GM12801 (cell line): ENCODE measurements around the gene HLA-DRB5.

Source experiments
- CTCF ChIP-seq: IDR thresholded peaks from one replicate; pipeline ENCODE4 v1.5.1; 2011; ENCODE audit warnings: control low read depth; ENCODE audit not compliant: insufficient read length; ENCODE audit errors: extremely low read depth

Gene HLA-DRB5

GRCh38 chr6:32529697-32530430 lies at the start of gene HLA-DRB5:
Gene HLA-DRB5 (minus strand): TSS chr6:32530287. CDS start chr6:32530224, 63 bp downstream.
- TF ChIP-seq CTCF: no peak

- TF ChIP-seq CTCF: no peak
Observed at GRCh38 chr6:32578962-32579361, 48.9 kb upstream of the HLA-DRB5 start.

- no peak for TF ChIP-seq CTCF
Observed at GRCh38 chr6:32576250-32576649, 46.2 kb upstream of the HLA-DRB5 start.

GRCh38 chr6:32570363-32570905 lies 40.3 kb upstream of the HLA-DRB5 start:
- TF ChIP-seq CTCF: no peak

GRCh38 chr6:32568561-32568960 lies 38.5 kb upstream of the HLA-DRB5 start:
- TF ChIP-seq CTCF: no peak

GRCh38 chr6:32566957-32567356 lies 36.9 kb upstream of the HLA-DRB5 start:
- TF ChIP-seq CTCF: no peak

GRCh38 chr6:32565511-32565910 lies 35.4 kb upstream of the HLA-DRB5 start:
- TF ChIP-seq CTCF: no peak
